HG02610 (cell line): Measurements from ENCODE around the gene EEA1.
"Not testable (repeated sequence)": the region's sequence is repeated elsewhere in the genome, so short reads cannot be mapped to it uniquely, and the experiment has no call there.

ENCODE experiments used
- ATAC-seq: cut with Tn5 transposase; IDR thresholded peaks from one replicate; pipeline ENCODE4 v1.9.1; 2021; ENCODE audit warnings: mild to moderate bottlenecking, moderate library complexity; ENCODE audit not compliant: unreplicated experiment

Gene EEA1

DNA sequence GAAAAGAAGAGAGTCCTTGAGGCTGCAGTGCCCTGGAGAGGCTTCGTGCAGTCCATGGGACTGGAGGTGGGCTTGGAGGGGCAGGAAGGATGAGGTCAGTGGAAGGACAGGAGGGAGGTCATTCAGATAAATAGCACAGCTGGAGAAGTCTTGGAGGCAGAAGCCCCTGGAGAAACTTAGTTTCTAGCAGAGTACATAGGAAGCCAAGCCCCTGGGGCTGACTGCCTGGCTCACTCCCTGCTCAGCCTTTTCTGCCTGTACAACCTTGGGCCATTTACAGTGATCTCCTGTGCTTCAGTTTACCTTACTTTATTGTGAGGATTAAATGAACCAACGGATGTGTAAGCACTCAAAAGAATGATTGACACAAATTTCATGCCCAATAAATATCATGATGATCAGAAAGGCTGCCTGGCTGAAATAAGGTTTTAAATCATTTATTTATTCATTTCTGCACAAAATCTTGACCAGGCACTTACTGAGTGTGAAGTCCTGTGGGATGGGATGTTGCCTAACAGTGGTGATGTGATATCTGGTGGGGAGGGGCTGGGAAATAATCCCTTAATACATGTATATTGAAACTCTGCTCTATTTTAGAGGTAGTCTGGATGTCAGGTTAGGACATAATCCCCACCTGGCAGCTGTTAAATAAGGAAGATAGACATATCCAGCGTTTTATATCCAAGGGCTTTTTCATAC is 172.0 kb downstream of the EEA1 start:
- no peak for ATAC-seq

DNA sequence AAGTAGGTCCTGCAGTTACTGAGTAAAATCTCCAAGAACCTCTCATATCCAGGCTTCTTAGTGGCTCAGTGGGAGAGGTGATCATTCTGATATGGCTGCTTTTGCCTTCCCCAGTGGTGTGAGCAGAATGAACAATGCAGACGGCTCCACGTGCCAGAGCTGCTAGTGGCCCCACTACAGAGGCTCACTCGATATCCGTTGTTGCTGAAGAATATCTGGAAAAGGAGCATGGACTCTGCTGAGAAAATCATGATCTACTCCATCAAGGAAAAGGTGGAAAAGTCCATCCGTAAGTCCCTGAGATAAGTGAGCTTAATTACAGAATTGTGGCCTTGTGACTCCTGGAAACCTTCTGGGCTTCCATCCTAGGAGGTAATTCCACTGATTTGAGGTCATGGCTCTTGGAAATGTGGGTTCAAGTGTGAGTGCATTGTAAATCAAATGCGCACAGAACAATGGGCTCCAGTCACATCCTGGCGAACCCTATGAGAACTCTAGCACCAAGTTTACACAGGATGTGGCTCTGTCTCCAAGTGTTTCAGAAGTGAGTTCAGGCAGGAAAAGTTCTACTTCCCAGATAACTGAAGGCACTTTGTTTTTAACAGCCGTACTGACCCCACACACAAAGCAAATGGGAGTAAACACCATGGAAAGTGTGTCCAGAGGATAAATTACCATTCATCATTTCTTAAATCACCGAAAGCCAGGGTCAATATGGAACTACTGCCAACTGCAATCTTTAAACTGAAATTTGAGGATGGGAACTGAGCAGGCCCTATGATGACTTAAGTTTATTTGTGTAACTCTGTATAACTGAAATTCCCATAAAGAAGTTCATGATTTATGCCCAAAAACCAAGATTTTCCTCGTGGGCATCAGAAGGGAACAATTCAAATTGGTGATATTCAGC is 174.9 kb downstream of the EEA1 start:
- no peak for ATAC-seq

DNA sequence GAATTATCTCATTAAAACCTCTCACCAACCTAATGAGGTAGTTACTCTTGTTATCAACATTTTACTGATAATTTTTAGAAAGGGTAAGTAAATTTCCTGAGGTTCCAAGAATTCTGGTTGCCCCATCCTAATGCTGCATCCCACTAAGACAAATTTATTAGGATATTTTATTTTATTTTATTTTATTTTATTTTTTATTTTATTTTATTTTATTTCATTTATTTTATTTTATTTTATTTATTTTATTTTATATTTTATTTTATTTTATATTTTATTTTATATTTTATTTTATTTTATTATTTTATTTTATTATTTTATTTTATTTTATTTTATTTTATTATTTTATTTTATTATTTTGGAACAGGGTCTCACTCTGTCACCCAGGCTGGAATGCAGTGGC is 179.4 kb downstream of the EEA1 start:
- not testable (repeated sequence) for ATAC-seq

DNA sequence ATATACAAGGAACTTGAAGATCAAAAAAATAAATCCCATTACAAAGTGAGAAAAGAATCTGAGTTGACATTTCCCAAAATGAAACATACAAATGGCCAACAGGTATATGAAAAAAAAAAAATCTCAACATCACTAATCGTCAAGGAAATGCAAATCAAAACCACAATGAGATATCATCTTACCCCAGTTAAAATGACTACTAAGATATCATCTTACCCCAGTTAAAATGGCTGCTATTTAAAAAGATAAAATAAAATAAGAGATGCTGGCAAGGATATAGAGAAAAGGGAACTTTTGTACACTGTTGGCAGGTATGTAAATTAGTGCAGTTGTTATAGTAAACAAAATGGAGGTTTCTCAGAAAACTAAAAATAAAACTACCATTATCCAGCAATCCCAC is 181.9 kb downstream of the EEA1 start:
- no peak for ATAC-seq

DNA sequence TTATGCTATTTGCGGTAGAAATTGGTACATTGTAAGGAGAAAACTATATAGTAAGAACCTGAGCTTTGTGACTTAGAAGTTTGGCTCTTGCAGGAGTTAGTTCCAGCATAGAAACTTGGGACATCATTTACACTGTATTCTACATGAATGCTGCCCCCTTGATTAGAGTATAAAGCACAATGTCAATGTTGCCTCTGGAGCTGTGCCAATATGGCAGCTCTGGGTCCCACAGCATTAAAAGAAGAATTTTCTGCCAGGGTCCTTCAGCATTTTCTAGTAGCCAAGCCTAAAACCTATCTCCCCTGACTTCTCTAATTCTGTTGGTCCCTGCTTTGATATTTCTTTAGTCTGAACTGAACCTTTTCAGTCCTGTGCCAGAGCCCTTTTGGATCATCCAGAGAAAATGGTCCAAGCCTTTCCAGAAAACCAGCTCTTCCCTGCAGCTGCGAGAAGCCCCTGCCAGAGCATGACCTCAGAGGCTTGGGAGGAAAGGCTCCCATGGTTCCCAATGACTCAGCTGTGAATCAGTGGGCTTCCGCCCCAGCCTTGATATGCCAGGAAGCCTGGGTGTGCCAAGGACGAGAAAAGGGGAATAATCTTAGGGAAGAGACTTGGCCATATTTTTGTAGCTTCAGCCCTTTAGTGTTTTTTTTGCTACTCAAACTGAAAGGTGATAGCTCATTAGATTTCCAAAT is 183.1 kb downstream of the EEA1 start:
- ATAC-seq = no peak

DNA sequence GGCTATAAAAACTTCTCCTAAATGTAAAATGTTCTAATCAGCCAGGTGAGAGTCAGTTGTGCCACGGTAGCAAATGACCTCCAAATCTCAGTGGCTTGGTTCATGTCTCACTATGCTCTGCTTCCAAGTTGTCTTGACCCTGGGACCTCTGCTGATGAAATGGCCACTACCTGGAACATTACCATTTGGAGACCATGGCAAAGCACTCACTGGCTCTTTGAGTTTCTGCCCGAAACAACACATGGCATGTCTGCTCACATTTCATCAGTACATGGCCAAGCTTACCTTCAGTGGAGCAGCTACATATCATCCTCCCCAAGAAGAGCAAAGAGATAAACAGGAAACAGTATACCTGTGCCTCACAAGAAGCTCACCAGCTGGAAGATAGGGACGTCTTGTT is 186.1 kb downstream of the EEA1 start:
- ATAC-seq = no peak

DNA sequence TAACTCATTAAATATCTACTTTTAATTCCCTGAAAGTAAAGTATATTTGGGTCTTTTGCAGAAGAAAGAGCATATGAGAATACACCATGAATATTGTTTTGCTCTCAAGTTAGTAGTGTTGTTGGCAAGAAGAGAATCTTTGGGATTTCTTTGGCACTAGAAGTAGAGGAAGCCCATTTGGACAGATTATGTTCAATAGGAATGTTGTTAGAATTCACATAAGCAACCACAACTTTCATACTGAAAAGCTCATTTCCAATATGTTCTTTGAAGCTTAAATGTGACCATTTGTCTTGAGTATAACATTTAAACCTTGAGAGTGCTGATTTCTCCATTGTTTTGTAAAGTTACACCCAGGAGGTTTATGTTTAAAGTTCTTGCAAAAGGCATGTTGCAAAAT is 188.7 kb downstream of the EEA1 start:
- ATAC-seq = no peak

DNA sequence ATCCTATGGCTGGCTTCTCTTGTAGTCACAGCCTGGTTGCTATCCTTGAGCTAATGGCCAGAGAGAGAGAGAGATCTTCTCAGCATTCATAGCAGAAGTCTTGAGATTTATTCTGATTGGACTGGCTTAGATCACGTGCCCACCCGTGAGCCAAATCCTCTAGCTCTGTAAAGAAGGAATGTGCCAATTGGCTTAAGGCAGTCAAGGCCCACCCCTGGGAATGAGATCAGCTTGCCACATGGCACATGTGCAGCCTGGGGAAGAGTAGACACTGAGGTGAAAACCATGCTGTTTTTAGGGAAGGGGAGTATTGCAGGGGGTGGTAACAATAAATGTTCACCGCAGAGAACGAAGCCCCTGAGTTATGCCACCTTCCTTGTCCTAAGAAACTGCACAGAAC is 190.0 kb downstream of the EEA1 start:
- no peak for ATAC-seq

DNA sequence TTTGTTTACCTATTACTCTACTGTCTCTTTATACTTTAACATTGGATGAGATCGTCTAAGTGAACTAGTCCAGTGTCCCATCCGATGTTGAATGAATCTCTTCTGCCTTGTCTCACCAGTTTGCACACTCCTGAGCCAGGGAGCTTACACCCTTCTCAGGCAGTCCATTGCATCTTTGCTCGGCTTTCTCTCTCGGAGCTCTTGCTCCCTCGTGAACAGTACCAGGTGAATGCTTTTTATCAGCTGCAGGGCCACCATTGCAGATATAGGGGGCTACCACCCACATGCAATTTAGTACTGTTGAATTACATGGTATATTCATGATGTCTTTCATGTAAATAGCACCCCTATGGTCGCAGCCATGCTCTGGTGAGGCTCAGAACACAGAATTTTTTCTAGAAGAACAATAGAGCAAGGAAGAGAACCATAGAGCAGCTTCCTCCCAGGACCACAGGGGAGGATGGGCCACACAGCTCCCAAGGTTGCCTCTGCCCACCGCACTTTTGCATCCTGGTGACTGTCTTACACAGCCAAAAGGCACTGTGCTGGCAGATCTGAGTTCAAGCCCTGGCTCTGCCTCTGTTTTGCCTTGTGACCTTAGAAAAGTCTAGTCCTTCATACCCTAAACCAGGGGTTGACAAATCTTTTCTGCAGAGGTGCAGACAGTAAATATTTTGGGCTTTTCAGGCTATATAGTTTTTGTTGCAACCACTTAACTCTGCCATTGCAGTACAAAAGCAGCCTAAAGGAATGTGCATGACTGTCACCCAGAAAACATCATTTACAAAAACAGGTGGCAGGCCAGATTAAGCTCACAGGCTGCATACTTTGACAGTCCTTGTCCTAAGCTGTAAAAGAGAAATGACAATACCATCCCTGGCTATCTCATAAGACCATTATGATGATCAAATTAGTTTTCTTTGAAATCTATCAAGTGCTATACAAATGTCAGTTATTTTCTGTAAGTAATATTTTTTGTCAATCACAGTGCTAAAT is 190.9 kb downstream of the EEA1 start:
- no peak for ATAC-seq

DNA sequence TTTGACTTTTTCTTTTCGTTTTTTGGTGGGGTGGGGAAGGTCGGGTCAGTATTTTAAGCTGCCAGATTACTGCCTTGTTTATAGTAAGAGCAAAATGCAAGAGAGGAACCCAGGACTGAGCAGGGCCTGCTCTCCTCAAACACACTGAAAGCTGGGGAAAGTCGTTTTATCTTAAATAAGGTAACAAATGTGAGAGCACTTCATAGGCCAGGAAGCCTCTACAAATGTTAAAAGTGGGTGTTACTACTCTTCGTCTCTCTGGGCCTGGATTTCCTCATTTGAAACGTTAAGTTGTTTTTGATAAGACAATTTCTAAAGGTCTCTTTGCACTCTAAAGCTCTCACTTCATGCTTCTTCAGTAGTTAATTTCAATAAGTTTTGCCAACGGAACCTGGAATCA is 192.5 kb downstream of the EEA1 start:
- no peak for ATAC-seq

DNA sequence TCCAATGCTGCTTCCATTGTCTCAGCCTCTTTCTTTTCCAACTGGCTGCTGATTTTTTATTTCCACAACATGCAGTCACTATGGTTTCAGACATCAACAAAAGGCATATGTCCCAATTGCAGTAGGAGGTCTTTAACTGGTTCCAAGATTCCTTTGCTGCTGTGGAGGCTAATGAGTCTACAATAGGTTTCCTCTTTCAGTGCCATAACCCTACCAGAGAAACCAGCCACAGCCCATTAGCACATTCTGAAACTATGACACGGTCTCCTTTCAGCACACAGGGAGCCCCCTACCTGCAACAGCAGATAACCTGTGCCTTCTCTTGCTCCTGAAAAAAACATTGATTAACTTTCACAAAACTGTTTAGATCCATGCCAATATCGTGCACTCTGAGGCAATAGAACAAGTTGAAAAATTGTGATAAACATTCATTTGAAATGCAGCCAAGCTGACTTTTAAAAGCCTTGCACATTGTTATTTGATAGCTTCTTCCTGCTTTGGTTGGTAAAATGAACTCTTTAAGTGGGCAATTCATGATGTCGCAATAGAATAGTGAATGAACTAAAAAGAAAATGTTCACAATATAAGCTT is 193.9 kb downstream of the EEA1 start:
- ATAC-seq = no peak

DNA sequence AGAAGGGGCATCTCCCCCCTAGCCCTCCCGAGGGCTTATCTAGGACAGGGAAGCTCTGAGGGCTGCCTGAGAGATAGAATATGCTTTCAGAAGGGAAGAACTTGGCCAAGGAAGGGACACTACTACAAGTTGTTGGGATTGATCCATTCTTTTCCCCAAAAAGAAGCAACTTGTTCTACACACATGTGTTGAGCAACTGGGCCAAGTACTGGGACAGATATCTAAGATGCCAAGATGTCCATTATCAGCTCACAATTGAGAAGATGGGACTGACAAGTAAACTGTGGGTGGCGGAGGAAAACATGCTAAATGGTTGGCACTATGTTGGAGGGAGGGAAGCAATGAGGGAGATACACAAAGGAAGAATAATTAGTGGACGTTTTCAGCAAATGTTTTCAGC is 195.4 kb downstream of the EEA1 start:
- ATAC-seq = no peak

DNA sequence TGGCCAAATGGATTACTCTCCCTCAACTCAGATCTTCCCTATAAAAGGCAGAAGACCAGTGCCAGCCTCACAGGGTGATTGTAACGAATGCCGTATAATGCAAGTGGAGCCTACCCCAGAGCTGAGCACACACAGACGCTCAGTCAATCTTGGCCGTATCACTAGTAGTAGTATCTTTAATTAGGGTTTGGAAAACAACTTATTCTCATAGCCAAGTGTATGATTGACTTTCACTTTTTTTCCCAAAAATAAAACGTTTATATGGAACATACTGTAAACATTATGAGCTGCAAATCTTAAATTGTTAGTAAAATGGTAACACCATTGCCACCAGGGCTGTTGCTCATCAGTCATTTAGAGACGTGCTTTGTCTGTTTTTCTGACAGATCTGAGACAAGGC is 195.9 kb downstream of the EEA1 start:
- ATAC-seq = no peak

DNA sequence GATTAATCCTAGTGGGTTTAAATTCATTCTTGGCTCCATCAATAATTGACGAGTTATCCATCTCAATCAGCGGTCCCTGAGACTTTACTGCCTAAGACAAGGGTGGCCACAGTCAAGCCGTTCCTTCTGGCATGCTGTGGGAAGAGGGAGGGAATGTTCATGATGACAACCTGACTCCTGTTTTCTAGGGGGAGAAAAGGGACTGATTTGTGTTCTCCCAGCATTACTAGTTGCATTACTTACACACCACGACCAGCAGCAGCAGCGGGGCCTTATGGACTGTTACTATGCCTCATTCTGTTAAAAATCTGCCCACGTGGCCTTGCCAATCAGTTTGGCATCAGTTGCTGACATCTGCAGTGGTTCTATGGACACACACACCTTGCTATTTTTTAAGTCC is 196.4 kb downstream of the EEA1 start:
- ATAC-seq = no peak

DNA sequence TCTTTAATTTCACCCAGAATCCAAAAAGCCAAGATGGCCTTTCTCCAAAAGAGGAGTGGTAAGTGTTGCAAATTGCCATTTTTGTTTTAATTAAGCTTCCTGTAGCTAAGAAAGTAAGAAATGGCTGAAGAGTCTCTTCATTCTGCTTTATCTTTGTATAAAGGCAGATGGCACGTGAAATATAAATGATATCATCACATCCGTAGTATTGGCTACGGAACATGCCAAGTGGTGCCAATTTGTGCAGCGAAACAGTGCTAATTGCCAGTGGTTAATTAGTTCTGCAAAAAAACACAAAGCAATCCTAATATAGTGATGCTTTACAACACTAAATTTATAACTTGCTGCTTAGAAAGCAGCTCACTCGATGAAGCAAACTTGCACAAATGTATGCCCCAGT is 196.9 kb downstream of the EEA1 start:
- no peak for ATAC-seq

DNA sequence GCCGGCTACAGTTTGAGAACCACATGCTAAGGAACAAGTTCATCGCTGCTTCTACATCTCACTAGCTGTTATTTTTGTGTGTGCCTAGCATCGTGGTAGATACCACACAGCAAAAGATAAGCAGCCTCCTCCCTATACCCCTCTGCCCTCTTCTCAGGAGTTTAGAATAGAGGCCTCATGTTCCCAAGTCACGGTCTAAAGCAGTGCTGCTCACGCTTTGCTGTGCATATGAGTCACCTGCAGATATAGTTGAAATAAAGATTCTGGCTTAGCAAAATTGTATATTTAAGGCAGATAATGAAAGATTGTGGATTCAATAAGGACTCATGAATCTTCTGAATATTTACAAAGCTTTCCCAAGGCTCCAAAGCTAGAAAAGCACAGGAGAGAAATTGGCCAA is 198.3 kb downstream of the EEA1 start:
- no peak for ATAC-seq

DNA sequence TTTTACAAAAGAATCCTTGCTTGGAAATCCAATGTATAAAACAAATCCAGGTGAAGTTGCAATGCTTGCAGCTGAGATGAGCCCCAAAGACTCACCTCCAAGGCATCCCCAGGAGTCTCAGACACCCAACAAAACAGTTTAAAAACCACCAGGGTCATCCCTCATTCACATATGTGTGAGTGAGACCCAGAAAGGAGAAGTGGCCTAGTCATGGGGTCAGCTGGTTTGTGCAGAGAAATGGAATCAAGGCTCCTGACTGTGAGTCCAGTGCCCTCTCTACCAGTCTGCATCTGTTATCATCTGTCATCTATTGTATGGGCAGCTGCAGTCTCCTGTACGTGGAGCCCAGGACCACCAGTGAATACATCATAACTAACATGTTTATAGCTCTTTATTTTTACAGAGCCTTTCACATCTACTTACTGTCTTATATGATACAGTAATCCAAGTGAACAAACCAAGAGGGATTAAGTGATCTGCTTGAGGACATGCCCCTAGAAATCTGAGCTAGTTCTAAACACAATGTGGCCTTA is 199.3 kb downstream of the EEA1 start:
- no peak for ATAC-seq

DNA sequence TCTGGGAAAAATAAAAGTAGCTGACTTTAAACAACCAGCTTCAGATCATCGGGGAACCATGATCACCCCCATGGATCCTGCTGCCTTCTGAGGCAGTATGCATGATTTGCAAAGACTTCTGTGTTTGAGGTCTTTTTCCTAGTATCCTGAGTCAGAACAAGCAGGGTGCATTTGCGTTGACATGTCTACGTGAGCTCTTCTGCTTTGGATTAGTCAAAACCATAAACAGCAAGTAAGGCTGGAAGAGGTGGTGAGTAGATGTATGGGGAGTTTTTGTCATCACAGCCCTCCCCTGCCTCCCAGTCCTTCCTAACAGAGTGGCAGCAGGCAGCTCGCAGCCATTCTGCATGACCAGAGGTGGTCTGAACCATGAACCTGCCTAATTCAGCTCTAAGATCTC is 202.2 kb downstream of the EEA1 start:
- no peak for ATAC-seq

DNA sequence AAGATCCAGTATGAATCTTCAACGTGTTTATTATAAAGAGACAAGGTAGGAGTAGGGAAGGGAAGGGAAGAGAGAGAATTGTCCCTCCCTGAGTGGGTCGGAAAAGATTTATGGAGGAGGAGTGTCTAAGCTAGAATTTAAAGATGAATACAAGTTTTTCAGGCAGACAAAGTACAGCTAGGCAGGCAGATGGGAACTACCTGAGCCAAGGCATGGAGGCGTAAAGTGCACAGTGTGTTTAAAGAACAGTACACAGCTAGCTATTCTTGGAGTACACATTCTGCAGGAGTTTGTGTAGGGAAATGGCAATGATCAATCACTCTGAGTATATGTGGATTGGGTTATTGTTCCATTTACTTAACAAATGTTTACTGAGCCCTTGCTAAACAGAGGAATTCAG is 206.2 kb downstream of the EEA1 start:
- no peak for ATAC-seq

DNA sequence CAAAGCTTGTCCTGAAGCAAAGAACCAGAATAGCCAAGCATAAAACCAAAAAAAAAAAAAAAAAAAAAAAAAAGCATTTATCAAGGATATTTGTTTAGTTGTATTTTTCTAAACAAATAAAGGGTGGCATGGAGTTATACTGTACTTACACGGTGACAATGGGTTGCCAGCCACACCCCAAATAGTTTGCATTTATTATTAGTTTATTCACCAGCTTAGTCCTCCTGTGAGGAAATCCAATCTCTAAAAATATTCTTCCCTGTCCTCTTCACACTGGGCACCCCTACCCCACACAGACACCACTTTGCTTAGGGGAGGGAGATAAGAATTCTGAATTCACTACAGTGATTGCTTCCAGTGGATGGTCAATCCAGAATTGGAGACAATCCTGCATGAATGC is 207.4 kb downstream of the EEA1 start:
- ATAC-seq = no peak
